Left ventricle myocardium superior (tissue), 1 donor: ENCODE results near the gene NR3C1. TPM values are rescaled to one million over a fixed set of nuclear protein-coding genes. Genes with fewer than 3 reads are reported as not detected.

Experiments used
- ATAC-seq: fragments of 200-7000 bp; cut with Tn5 transposase; one replicate; pipeline ENCODE4 v1.9.1; 2020; ENCODE audit warnings: mild to moderate bottlenecking, moderate library complexity
- DNase-seq: peaks from one replicate; pipeline ENCODE4 v3.0.0-alpha.2; 2020
- intact Hi-C: fragments of 100-400 bp; cut with micrococcal nuclease; formaldehyde crosslinking; loops from one replicate; pipeline ENCODE4 v1.11.0; 2022
- total RNA-seq: library from RNA; stranded (reverse); fragmentation: NEBNext Ultra II Directional; extraction: Animal tissue kit (Norgen Biotek cat#: 25700); gene quantifications from one replicate; pipeline ENCODE4 v1.2.1, GENCODE V29; 2021
- donor health status: DM: no; HTN: yes; CAD: no; lungs with severe emphysema.

The NR3C1 gene
- total RNA-seq, 1 donor from 2014 or later = 53.0 TPM

- DNase-seq (no peak), ATAC-seq (no peak)
- intact Hi-C loops = no loop called here
These were observed 105.7 kb downstream of the NR3C1 start for GRCh38 chr5:143297756-143298155.

- intact Hi-C loops = no loop called here
These were observed 113.4 kb downstream of the NR3C1 start for GRCh38 chr5:143290125-143290524.

GRCh38 chr5:143284521-143284920 lies 119.0 kb downstream of the NR3C1 start:
- no peak for DNase-seq
- no peak for ATAC-seq
- intact Hi-C loops = no loop called here

More at GRCh38 chr5:143290125-143290524, 113.4 kb downstream of the NR3C1 start:
- DNase-seq = no peak
- no peak for ATAC-seq

- ATAC-seq (no peak), DNase-seq (no peak)
- intact Hi-C loops = no loop called here
These were observed 119.5 kb downstream of the NR3C1 start for GRCh38 chr5:143284002-143284401.

- DNase-seq = no peak
- intact Hi-C loops = no loop called here
- no peak for ATAC-seq
These were observed 122.3 kb downstream of the NR3C1 start for GRCh38 chr5:143281226-143281625.

- DNase-seq (no peak), ATAC-seq (no peak)
- intact Hi-C loops = no loop called here
These were observed 123.8 kb downstream of the NR3C1 start for GRCh38 chr5:143279698-143280097.

GRCh38 chr5:143277536-143277935 lies 126.0 kb downstream of the NR3C1 start:
- intact Hi-C loops = no loop called here
- DNase-seq (no peak), ATAC-seq (no peak)

GRCh38 chr5:143275512-143276363 lies 127.7 kb downstream of the NR3C1 start:
- intact Hi-C loops = no loop called here
- ATAC-seq = no peak
- no peak for DNase-seq

GRCh38 chr5:143274952-143275351 lies 128.5 kb downstream of the NR3C1 start:
- ATAC-seq (no peak), DNase-seq (no peak)
- intact Hi-C loops = no loop called here

- DNase-seq (no peak), ATAC-seq (no peak)
- intact Hi-C loops = no loop called here
These were observed 132.1 kb downstream of the NR3C1 start for GRCh38 chr5:143271431-143271830.

GRCh38 chr5:143268388-143268787 lies 135.1 kb downstream of the NR3C1 start:
- intact Hi-C loops = no loop called here
- ATAC-seq (no peak), DNase-seq (no peak)

GRCh38 chr5:143267186-143267585 lies 136.3 kb downstream of the NR3C1 start:
- no peak for ATAC-seq
- no peak for DNase-seq
- intact Hi-C loops = no loop called here

GRCh38 chr5:143265995-143266394 lies 137.5 kb downstream of the NR3C1 start:
- ATAC-seq (no peak), DNase-seq (no peak)
- intact Hi-C loops = no loop called here

GRCh38 chr5:143263272-143263810 lies 140.1 kb downstream of the NR3C1 start:
- DNase-seq (no peak), ATAC-seq (no peak)
- intact Hi-C loops = no loop called here

- no peak for ATAC-seq
- DNase-seq = no peak
- intact Hi-C loops = no loop called here
These were observed 140.9 kb downstream of the NR3C1 start for GRCh38 chr5:143262393-143263174.

- intact Hi-C loops = no loop called here
- no peak for ATAC-seq
- DNase-seq = no peak
These were observed 141.6 kb downstream of the NR3C1 start for GRCh38 chr5:143261748-143262392.

- no peak for ATAC-seq
- DNase-seq = no peak
These were observed 144.3 kb downstream of the NR3C1 start for GRCh38 chr5:143259254-143259605.

GRCh38 chr5:143258559-143259253 lies 144.8 kb downstream of the NR3C1 start:
- intact Hi-C loops = no loop called here
- no peak for ATAC-seq
- no peak for DNase-seq

More at GRCh38 chr5:143259254-143259605, 144.3 kb downstream of the NR3C1 start:
- intact Hi-C loops = no loop called here

- intact Hi-C loops = no loop called here
- no peak for ATAC-seq
- no peak for DNase-seq
These were observed 148.7 kb downstream of the NR3C1 start for GRCh38 chr5:143254819-143255218.
